Osteoblast (primary cell): ENCODE results near the gene NOL4. TPM values are rescaled to one million over a fixed set of nuclear protein-coding genes. Genes with fewer than 3 reads are reported as not detected.

Experiments
- DNase-seq: peaks from one replicate; pipeline ENCODE4 v3.0.0; 2011; ENCODE audit warnings: low spot score, mixed read lengths; ENCODE audit not compliant: insufficient read length; ENCODE audit errors: missing footprints
- H2AFZ ChIP-seq: 2 replicates; pipeline ENCODE4 v1.6.0; 2011; ENCODE audit warnings: mild to moderate bottlenecking, low read length
- H3K27ac ChIP-seq: 2 replicates; pipeline ENCODE4 v1.5.1; 2011; ENCODE audit warnings: mild to moderate bottlenecking, low read depth, low read length, moderate library complexity
- H3K27me3 ChIP-seq: 2 replicates; pipeline ENCODE4 v1.6.0; 2012; ENCODE audit warnings: mild to moderate bottlenecking, control low read depth, inconsistent platforms, low read length, moderate library complexity; ENCODE audit not compliant: insufficient read depth
- H3K36me3 ChIP-seq: 2 replicates; pipeline ENCODE4 v1.5.1; 2011; ENCODE audit warnings: mild to moderate bottlenecking, low read length, control low read depth, moderate library complexity; ENCODE audit not compliant: insufficient read depth
- H3K4me1 ChIP-seq: 2 replicates; pipeline ENCODE4 v1.5.1; 2011; ENCODE audit warnings: mild to moderate bottlenecking, low read length, control low read depth, moderate library complexity; ENCODE audit not compliant: insufficient read depth
- H3K4me2 ChIP-seq: 2 replicates; pipeline ENCODE4 v1.6.0; 2011; ENCODE audit warnings: mild to moderate bottlenecking, low read length; ENCODE audit not compliant: insufficient read depth
- H3K4me3 ChIP-seq: fragments of 200-600 bp; sonication (generic); 3 replicates; pipeline ENCODE4 v1.5.1; 2012; ENCODE audit warnings: mild to moderate bottlenecking, low read length, inconsistent platforms; ENCODE audit not compliant: insufficient read depth
- H3K79me2 ChIP-seq: 2 replicates; pipeline ENCODE4 v1.6.0; 2012; ENCODE audit warnings: mild to moderate bottlenecking, low read length, control low read depth, inconsistent platforms; ENCODE audit not compliant: insufficient read depth
- H3K9me3 ChIP-seq: 2 replicates; pipeline ENCODE4 v1.5.1; 2011; ENCODE audit warnings: low read depth, low read length, control low read depth
- H4K20me1 ChIP-seq: 2 replicates; pipeline ENCODE4 v1.6.0; 2012; ENCODE audit warnings: mild to moderate bottlenecking, low read length, control low read depth; ENCODE audit not compliant: insufficient read depth
- total RNA-seq: library from RNA; depleted of rRNA; stranded (reverse); fragments of >200 nt; gene quantifications from 2 replicates; pipeline ENCODE4 v1.2.3, GENCODE V29; 2012
- TF ChIP-seq, protein P1 (sequence below): IDR thresholded peaks from 2 replicates; pipeline ENCODE4 v1.5.1; 2011; ENCODE audit warnings: mild to moderate bottlenecking, low read depth, low read length, moderate library complexity; ENCODE audit errors: extremely low read depth

Gene NOL4
- total RNA-seq, 1 donor = not detected

DNA sequence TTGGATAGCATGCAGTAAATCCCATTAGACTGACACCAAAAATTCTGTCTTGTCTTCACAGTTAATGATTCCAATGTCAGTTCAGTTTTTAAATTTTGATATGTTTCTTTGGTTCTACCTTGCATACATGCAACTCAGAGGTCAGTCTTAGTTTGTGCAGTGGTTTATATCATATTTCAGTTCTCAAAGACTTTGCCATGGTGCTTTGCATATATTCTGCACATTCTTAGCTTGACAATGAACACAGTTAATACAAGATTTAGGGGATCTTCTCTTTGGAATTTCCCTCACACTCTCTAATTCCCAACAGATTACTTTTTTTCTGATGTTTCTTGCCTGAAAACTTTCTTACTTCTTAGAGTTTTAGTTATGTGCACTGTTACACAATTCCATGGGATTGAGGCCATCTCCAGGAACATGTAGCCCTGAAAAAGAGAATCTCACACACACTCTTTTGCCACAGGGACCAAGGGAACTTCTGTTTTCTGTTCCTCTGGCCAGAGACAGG is 17.3 kb downstream of the NOL4 start:
- H3K36me3 ChIP-seq = no peaks in the 10 kb centered on the region
- no peaks in the 10 kb centered on the region for H3K79me2 ChIP-seq
- H3K27ac ChIP-seq = no peak overlapping the region
- TF ChIP-seq, protein P1, sequence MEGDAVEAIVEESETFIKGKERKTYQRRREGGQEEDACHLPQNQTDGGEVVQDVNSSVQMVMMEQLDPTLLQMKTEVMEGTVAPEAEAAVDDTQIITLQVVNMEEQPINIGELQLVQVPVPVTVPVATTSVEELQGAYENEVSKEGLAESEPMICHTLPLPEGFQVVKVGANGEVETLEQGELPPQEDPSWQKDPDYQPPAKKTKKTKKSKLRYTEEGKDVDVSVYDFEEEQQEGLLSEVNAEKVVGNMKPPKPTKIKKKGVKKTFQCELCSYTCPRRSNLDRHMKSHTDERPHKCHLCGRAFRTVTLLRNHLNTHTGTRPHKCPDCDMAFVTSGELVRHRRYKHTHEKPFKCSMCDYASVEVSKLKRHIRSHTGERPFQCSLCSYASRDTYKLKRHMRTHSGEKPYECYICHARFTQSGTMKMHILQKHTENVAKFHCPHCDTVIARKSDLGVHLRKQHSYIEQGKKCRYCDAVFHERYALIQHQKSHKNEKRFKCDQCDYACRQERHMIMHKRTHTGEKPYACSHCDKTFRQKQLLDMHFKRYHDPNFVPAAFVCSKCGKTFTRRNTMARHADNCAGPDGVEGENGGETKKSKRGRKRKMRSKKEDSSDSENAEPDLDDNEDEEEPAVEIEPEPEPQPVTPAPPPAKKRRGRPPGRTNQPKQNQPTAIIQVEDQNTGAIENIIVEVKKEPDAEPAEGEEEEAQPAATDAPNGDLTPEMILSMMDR = no peak
- no peaks in the 10 kb centered on the region for H3K4me1 ChIP-seq
- no peaks in the 10 kb centered on the region for H4K20me1 ChIP-seq
- no peaks in the 10 kb centered on the region for H3K9me3 ChIP-seq
- no peaks in the 10 kb centered on the region for H3K27me3 ChIP-seq
- H2AFZ ChIP-seq = no peak overlapping the region
- H3K4me3 ChIP-seq = no peak overlapping the region
- H3K4me2 ChIP-seq = no peak overlapping the region
- no peak for DNase-seq

GRCh38 chr18:34203866-34204265 is 20.8 kb downstream of the NOL4 start:
- H3K27me3 ChIP-seq = no peaks in the 10 kb centered on the region
- no peak for DNase-seq
- H3K4me1 ChIP-seq = no peaks in the 10 kb centered on the region
- H3K79me2 ChIP-seq = no peaks in the 10 kb centered on the region
- no peak overlapping the region for H3K27ac ChIP-seq
- no peaks in the 10 kb centered on the region for H3K9me3 ChIP-seq
- TF ChIP-seq, protein P1 = no peak
- H4K20me1 ChIP-seq = no peaks in the 10 kb centered on the region
- H3K4me3 ChIP-seq = no peak overlapping the region
- no peaks in the 10 kb centered on the region for H3K36me3 ChIP-seq
- no peak overlapping the region for H2AFZ ChIP-seq
- H3K4me2 ChIP-seq = no peak overlapping the region

GRCh38 chr18:34196256-34196655 is 28.5 kb downstream of the NOL4 start:
- DNase-seq = no peak
- Histone ChIP-seq H3K27me3 (no peaks in the 10 kb centered on the region), H2AFZ (no peak overlapping the region), H3K79me2 (no peaks in the 10 kb centered on the region), H3K4me3 (no peak overlapping the region), H3K4me1 (no peaks in the 10 kb centered on the region), H4K20me1 (no peaks in the 10 kb centered on the region), H3K36me3 (no peaks in the 10 kb centered on the region), H3K9me3 (no peaks in the 10 kb centered on the region), H3K27ac (no peak overlapping the region), H3K4me2 (no peak overlapping the region)
- TF ChIP-seq, protein P1 = no peak

DNA sequence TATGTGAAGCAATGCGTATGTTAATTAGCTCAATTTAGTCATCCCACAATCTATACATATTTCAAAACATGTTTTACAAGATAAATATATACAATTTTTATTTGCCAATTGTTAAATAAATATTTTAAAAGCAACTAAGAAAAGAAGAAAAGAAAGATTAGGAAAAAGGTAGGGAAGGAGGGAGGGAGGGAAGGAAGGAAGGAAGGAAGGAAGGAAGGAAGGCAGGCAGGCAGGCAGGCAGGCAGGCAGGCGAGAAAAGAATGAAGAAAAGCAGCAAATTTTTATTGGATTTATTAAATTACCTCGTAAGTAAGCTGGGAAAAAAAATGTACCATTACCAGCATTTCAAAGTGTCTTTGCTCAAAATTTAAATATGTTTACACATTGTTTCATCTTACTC is 30.5 kb downstream of the NOL4 start:
- H3K9me3 ChIP-seq = no peaks in the 10 kb centered on the region
- no peak for DNase-seq

More for the DNA sequence above, 30.5 kb downstream of the NOL4 start:
- Histone ChIP-seq H3K27ac (no peak overlapping the region), H3K4me3 (no peak overlapping the region), H2AFZ (no peak overlapping the region), H3K27me3 (no peaks in the 10 kb centered on the region), H3K4me2 (no peak overlapping the region), H3K4me1 (no peaks in the 10 kb centered on the region), H3K79me2 (no peaks in the 10 kb centered on the region), H4K20me1 (no peaks in the 10 kb centered on the region), H3K36me3 (no peaks in the 10 kb centered on the region)
- TF ChIP-seq, protein P1 = no peak
